ENCODE data around the gene RUNX2.

RUNX2 gene

DNA sequence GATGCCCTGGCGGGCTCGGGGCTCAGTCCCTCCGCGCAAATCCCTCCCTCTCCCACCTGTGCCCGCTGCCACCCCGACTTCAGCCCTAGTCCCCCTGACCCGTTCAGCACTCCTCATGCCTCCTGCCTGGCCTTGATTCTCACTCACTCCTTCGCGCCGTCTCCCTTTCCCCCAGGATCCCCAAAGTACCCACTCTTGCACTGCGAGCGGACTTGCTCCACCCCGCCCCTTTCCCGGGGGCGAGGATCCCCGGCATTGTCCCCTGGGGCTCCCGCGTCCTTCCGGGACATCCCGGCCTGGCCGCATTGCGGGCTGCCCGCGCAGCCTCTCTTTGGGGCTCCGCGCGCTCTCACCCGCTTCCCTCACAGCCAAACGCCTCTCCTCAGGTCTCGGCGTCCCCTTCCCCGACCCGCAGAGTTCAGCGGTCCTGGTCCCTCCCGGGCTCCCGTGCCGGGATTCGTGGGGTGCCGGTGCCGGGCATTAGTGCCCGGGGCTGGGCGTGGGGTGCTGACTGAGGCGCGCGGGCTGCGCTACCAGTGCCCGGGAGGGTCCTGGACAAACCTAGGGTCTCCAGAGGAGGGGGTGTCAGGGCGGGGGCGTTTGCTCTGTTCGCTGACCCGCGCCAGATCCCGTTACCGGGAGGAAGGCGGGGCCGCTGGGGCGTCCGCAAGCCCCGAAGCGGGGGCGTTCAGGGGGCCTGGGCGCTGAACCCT, 95.1 kb downstream of the RUNX2 start (continued):
- TF ChIP-seq, protein P1, sequence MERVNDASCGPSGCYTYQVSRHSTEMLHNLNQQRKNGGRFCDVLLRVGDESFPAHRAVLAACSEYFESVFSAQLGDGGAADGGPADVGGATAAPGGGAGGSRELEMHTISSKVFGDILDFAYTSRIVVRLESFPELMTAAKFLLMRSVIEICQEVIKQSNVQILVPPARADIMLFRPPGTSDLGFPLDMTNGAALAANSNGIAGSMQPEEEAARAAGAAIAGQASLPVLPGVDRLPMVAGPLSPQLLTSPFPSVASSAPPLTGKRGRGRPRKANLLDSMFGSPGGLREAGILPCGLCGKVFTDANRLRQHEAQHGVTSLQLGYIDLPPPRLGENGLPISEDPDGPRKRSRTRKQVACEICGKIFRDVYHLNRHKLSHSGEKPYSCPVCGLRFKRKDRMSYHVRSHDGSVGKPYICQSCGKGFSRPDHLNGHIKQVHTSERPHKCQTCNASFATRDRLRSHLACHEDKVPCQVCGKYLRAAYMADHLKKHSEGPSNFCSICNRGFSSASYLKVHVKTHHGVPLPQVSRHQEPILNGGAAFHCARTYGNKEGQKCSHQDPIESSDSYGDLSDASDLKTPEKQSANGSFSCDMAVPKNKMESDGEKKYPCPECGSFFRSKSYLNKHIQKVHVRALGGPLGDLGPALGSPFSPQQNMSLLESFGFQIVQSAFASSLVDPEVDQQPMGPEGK (tag by site-specific recombination; IDR thresholded peaks at IDR 0.05), result peak; percentile 60; the same call in 1 of the 2 replicates
- TF ChIP-seq ZFP69B (tag by site-specific recombination; IDR thresholded peaks at IDR 0.05) (no peak), ZNF404 (tag by site-specific recombination; IDR thresholded peaks at IDR 0.05) (no peak), ZNF37A (tag by site-specific recombination; IDR thresholded peaks at IDR 0.05) (no peak), HOXD13 (CRISPR knock-in tag; IDR thresholded peaks at IDR 0.05; ENCODE audit: borderline replicate concordance) (no peak), ZNF2 (tag by site-specific recombination; IDR thresholded peaks at IDR 0.05) (peak; percentile 50; the same call in 1 of the 2 replicates), ZNF48 (tag by site-specific recombination; IDR thresholded peaks at IDR 0.05) (no peak), ZNF621 (tag by site-specific recombination; IDR thresholded peaks at IDR 0.05) (no peak), HOXA7 (CRISPR knock-in tag; IDR thresholded peaks at IDR 0.05; ENCODE audit: borderline replicate concordance) (no peak), ZNF292 (tag by site-specific recombination; IDR thresholded peaks at IDR 0.05; ENCODE audit: borderline replicate concordance, low read depth) (no peak), MEIS1 (CRISPR knock-in tag; IDR thresholded peaks at IDR 0.05; ENCODE audit: borderline replicate concordance) (no peak), SP2 (tag by site-specific recombination; IDR thresholded peaks at IDR 0.05) (no peak), ZNF433 (tag by site-specific recombination; IDR thresholded peaks at IDR 0.05; ENCODE audit: low read depth) (no peak), ZNF146 (tag by site-specific recombination; IDR thresholded peaks at IDR 0.05) (no peak), ZNF112 (tag by site-specific recombination; IDR thresholded peaks at IDR 0.05) (no peak), ZNF366 (tag by site-specific recombination; conservative IDR thresholded peaks at IDR 0.05) (no peak), ZFP37 (tag by site-specific recombination; IDR thresholded peaks at IDR 0.05) (no peak), ZNF747 (tag by site-specific recombination; IDR thresholded peaks at IDR 0.05) (no peak)
- TF ChIP-seq, protein P2, sequence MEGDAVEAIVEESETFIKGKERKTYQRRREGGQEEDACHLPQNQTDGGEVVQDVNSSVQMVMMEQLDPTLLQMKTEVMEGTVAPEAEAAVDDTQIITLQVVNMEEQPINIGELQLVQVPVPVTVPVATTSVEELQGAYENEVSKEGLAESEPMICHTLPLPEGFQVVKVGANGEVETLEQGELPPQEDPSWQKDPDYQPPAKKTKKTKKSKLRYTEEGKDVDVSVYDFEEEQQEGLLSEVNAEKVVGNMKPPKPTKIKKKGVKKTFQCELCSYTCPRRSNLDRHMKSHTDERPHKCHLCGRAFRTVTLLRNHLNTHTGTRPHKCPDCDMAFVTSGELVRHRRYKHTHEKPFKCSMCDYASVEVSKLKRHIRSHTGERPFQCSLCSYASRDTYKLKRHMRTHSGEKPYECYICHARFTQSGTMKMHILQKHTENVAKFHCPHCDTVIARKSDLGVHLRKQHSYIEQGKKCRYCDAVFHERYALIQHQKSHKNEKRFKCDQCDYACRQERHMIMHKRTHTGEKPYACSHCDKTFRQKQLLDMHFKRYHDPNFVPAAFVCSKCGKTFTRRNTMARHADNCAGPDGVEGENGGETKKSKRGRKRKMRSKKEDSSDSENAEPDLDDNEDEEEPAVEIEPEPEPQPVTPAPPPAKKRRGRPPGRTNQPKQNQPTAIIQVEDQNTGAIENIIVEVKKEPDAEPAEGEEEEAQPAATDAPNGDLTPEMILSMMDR (tag by site-specific recombination; IDR thresholded peaks at IDR 0.05), result no peak
- TF ChIP-seq, protein P3, sequence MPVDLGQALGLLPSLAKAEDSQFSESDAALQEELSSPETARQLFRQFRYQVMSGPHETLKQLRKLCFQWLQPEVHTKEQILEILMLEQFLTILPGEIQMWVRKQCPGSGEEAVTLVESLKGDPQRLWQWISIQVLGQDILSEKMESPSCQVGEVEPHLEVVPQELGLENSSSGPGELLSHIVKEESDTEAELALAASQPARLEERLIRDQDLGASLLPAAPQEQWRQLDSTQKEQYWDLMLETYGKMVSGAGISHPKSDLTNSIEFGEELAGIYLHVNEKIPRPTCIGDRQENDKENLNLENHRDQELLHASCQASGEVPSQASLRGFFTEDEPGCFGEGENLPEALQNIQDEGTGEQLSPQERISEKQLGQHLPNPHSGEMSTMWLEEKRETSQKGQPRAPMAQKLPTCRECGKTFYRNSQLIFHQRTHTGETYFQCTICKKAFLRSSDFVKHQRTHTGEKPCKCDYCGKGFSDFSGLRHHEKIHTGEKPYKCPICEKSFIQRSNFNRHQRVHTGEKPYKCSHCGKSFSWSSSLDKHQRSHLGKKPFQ (tag by site-specific recombination; IDR thresholded peaks at IDR 0.05), result no peak
- TF ChIP-seq, protein P4, sequence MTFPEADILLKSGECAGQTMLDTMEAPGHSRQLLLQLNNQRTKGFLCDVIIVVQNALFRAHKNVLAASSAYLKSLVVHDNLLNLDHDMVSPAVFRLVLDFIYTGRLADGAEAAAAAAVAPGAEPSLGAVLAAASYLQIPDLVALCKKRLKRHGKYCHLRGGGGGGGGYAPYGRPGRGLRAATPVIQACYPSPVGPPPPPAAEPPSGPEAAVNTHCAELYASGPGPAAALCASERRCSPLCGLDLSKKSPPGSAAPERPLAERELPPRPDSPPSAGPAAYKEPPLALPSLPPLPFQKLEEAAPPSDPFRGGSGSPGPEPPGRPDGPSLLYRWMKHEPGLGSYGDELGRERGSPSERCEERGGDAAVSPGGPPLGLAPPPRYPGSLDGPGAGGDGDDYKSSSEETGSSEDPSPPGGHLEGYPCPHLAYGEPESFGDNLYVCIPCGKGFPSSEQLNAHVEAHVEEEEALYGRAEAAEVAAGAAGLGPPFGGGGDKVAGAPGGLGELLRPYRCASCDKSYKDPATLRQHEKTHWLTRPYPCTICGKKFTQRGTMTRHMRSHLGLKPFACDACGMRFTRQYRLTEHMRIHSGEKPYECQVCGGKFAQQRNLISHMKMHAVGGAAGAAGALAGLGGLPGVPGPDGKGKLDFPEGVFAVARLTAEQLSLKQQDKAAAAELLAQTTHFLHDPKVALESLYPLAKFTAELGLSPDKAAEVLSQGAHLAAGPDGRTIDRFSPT (tag by site-specific recombination; IDR thresholded peaks at IDR 0.05), result peak; percentile 75
- TF ChIP-seq, protein P5, sequence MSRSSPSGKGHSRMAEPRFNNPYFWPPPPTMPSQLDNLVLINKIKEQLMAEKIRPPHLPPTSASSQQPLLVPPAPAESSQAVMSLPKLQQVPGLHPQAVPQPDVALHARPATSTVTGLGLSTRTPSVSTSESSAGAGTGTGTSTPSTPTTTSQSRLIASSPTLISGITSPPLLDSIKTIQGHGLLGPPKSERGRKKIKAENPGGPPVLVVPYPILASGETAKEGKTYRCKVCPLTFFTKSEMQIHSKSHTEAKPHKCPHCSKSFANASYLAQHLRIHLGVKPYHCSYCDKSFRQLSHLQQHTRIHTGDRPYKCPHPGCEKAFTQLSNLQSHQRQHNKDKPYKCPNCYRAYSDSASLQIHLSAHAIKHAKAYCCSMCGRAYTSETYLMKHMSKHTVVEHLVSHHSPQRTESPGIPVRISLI (tag by site-specific recombination; IDR thresholded peaks at IDR 0.05), result no peak
- TF ChIP-seq, protein P6, sequence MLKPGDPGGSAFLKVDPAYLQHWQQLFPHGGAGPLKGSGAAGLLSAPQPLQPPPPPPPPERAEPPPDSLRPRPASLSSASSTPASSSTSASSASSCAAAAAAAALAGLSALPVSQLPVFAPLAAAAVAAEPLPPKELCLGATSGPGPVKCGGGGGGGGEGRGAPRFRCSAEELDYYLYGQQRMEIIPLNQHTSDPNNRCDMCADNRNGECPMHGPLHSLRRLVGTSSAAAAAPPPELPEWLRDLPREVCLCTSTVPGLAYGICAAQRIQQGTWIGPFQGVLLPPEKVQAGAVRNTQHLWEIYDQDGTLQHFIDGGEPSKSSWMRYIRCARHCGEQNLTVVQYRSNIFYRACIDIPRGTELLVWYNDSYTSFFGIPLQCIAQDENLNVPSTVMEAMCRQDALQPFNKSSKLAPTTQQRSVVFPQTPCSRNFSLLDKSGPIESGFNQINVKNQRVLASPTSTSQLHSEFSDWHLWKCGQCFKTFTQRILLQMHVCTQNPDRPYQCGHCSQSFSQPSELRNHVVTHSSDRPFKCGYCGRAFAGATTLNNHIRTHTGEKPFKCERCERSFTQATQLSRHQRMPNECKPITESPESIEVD (tag by site-specific recombination; IDR thresholded peaks at IDR 0.05), result no peak
- TF ChIP-seq, protein P7, sequence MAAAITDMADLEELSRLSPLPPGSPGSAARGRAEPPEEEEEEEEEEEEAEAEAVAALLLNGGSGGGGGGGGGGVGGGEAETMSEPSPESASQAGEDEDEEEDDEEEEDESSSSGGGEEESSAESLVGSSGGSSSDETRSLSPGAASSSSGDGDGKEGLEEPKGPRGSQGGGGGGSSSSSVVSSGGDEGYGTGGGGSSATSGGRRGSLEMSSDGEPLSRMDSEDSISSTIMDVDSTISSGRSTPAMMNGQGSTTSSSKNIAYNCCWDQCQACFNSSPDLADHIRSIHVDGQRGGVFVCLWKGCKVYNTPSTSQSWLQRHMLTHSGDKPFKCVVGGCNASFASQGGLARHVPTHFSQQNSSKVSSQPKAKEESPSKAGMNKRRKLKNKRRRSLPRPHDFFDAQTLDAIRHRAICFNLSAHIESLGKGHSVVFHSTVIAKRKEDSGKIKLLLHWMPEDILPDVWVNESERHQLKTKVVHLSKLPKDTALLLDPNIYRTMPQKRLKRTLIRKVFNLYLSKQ (tag by site-specific recombination; IDR thresholded peaks at IDR 0.05; ENCODE audit: borderline replicate concordance), result no peak
- TF ChIP-seq, protein P8, sequence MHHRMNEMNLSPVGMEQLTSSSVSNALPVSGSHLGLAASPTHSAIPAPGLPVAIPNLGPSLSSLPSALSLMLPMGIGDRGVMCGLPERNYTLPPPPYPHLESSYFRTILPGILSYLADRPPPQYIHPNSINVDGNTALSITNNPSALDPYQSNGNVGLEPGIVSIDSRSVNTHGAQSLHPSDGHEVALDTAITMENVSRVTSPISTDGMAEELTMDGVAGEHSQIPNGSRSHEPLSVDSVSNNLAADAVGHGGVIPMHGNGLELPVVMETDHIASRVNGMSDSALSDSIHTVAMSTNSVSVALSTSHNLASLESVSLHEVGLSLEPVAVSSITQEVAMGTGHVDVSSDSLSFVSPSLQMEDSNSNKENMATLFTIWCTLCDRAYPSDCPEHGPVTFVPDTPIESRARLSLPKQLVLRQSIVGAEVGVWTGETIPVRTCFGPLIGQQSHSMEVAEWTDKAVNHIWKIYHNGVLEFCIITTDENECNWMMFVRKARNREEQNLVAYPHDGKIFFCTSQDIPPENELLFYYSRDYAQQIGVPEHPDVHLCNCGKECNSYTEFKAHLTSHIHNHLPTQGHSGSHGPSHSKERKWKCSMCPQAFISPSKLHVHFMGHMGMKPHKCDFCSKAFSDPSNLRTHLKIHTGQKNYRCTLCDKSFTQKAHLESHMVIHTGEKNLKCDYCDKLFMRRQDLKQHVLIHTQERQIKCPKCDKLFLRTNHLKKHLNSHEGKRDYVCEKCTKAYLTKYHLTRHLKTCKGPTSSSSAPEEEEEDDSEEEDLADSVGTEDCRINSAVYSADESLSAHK (tag by site-specific recombination; IDR thresholded peaks at IDR 0.05), result no peak
